Muscle of leg (tissue), 16 donors: ENCODE data around the gene AURKA. TPM values are rescaled to one million over a fixed set of nuclear protein-coding genes. Genes with fewer than 3 reads are reported as not detected.
A peak's percentile ranks its signal among the peaks of the same experiment; 100 is the strongest.

ENCODE experiments used
- DNase-seq: peaks from one replicate; pipeline ENCODE4 v3.0.0; 2013
- H3K27ac ChIP-seq: one replicate; pipeline ENCODE4 v1.5.1; 2013; ENCODE audit warnings: mild to moderate bottlenecking, low read length, control low read depth
- H3K27me3 ChIP-seq: one replicate; pipeline ENCODE4 v1.6.1; 2013; ENCODE audit warnings: low read length; ENCODE audit not compliant: control insufficient read depth, insufficient read depth
- H3K36me3 ChIP-seq: one replicate; pipeline ENCODE4 v1.6.1; 2013; ENCODE audit warnings: low read length; ENCODE audit not compliant: control insufficient read depth, insufficient read depth
- H3K4me1 ChIP-seq: one replicate; pipeline ENCODE4 v1.6.1; 2013; ENCODE audit warnings: low read length; ENCODE audit not compliant: control insufficient read depth, insufficient read depth
- H3K4me3 ChIP-seq: one replicate; pipeline ENCODE4 v1.5.1; 2013; ENCODE audit warnings: low read length, control low read depth
- H3K9me3 ChIP-seq: replicated peaks from 2 replicates; pipeline ENCODE4 v1.6.1; 2013; ENCODE audit warnings: low read depth, low read length; ENCODE audit not compliant: control insufficient read depth
- WGBS: methylation state at CpG from one replicate; pipeline ENCODE4 v1.1.5; 2013; ENCODE audit warnings: missing lambda C conversion rate; ENCODE audit not compliant: insufficient coverage; 5-methylcytosine and 5-hydroxymethylcytosine counted together
- long read RNA-seq, 11 donors: transcript quantifications; one replicate each; lab custom pipeline, GENCODE V29; 2026
- polyA plus RNA-seq, 8 donors: library from polyadenylated mRNA; unstranded; fragments of 120-200 nt; gene quantifications; one replicate each; pipeline versions ENCODE4 v1.2.1 to v1.2.3, GENCODE V29; 2013; ENCODE audit warnings: inconsistent platforms in 1 of 8, low replicate concordance in 1 of 8; ENCODE audit not compliant: insufficient read length in 8 of 8, insufficient read depth in 1 of 8
- total RNA-seq: library from RNA; stranded (reverse); fragments of 120-200 nt; gene quantifications from one replicate; pipeline ENCODE4 v1.2.4, GENCODE V29; 2013

Gene AURKA
- 9.4 TPM for total RNA-seq
- 10 to 100 TPM in 2 of 8 donors, 1 to 10 TPM in 6; 7.0 to 10.5 (median 9.7) TPM for polyA plus RNA-seq
- long read RNA-seq, donor 1, partial matches to known transcripts: 0 of 1 reads
- long read RNA-seq, donor 1, other reads (novel, unspliced or antisense): 0 of 1 reads
- long read RNA-seq, donor 2: 0 reads
- long read RNA-seq, donor 3, partial matches to known transcripts: 0 of 1 reads
- long read RNA-seq, donor 3, other reads (novel, unspliced or antisense): 0 of 1 reads
- long read RNA-seq, donor 4, partial matches to known transcripts: 0 of 1 reads
- long read RNA-seq, donor 4, other reads (novel, unspliced or antisense): 0 of 1 reads
- long read RNA-seq, donor 5, partial matches to known transcripts: 0 of 3 reads
- long read RNA-seq, donor 5, other reads (novel, unspliced or antisense): 0 of 3 reads
- long read RNA-seq, donor 6, partial matches to known transcripts: 0 of 3 reads
- long read RNA-seq, donor 6, other reads (novel, unspliced or antisense): 0 of 3 reads
- long read RNA-seq, donor 7, partial matches to known transcripts: 0 of 1 reads
- long read RNA-seq, donor 7, other reads (novel, unspliced or antisense): 0 of 1 reads
- long read RNA-seq, donor 8, partial matches to known transcripts: 0 of 1 reads
- long read RNA-seq, donor 8, other reads (novel, unspliced or antisense): 0 of 1 reads
- long read RNA-seq, donor 9, partial matches to known transcripts: 0 of 2 reads
- long read RNA-seq, donor 9, other reads (novel, unspliced or antisense): 0 of 2 reads
- long read RNA-seq, donor 10, transcript AURKA-208 (9 exons, 2,114 nt): major isoform, 5 of 6 reads
- long read RNA-seq, donor 10, partial matches to known transcripts: 0 of 6 reads
- long read RNA-seq, donor 10, other reads (novel, unspliced or antisense): 0 of 6 reads
- long read RNA-seq, donor 11, partial matches to known transcripts: 0 of 2 reads
- long read RNA-seq, donor 11, other reads (novel, unspliced or antisense): 0 of 2 reads

DNA sequence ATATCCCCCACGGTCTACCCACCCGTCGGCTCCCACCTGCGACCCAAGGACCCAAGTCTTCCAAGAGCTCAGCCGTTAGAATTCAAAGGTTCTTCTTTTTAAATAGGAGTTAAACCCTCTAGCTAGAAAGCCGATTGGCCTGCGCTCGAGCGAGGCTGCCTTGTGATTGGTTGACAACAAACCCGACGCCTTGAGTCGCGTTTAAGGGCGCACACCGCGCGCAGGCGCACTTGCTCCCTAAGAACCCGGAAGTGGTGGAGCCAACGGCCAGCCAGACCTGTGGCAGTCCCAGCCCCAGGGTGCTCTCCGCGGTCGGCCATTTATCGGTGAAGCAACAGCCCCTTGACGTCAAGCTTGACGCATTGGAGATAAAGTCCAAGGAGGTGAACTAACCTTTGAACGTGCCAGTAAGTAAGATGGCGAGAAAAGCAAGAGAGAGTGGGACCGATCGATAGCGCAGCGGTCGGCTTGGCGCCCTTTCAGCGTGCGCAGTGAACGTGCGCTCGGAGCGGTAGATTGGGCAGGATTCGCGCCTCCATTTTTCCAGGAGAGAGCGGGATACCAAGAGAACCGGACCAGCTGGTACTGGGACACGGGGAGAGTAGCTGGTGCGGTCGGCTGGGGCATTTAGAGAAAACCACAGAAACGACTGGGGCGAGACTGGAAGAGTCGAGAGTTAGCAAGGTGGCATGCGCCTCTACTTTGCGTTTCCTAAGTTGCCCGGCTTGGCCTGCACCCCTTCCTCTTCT, at the start of gene AURKA, which contains the start of gene CSTF1:
TSS of gene AURKA (minus strand) at position 84 of the 749 bp plus-strand sequence. CDS start 4,018 bp downstream, outside the sequence.
TSS of gene CSTF1 (plus strand) at position 514 of the 749 bp plus-strand sequence. CDS start 2,908 bp downstream, outside the sequence.
- H3K27ac ChIP-seq: peak within 1 kb of the TSS; percentile 95
- peak; percentile 100 for DNase-seq
- WGBS: under 1% methylated on average over 53 of the region's 53 CpGs

DNA sequence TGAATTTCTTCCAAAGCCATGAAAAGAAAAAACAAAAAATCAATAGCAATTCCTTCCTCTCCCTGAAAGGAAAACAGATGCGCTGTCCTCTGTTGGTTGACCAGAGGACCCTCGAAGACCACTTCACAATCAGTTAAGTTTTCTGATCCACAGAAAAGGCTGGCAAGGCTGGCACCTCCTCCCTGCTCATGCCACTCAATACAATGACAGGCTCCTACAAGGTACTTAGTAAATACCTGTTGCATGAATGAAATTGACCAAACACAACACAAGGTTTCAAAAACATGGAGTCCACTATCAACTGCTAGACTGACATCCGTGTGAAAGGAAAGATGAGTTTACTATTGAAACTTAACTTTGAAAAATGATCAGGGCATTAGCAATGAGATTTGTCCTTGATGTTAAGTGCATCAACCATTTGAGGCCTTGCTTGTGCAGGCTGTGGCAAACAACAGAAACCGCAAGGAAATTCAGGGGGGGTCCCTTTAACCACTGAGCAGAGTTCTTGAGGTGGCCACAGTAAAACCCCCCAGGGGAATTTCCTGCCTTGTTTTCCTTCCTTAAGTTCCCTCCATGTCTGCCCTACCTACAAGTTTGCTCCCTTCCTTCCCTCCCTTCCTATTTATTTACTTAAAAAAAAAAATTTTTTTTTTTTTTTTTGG, 48.5 kb upstream of the AURKA start:
- no peaks in the 10 kb centered on the region for H3K36me3 ChIP-seq
- peak overlapping the region; percentile 85 for H3K27ac ChIP-seq
- H3K4me3 ChIP-seq: no peak overlapping the region
- 66% methylated on average over 3 of the region's 4 CpGs for WGBS
- no peaks in the 10 kb centered on the region for H3K27me3 ChIP-seq
- H3K9me3 ChIP-seq: no peaks in the 10 kb centered on the region
- peaks cover 58% of the 10 kb centered on the region for H3K4me1 ChIP-seq
- no peak for DNase-seq

More for the DNA sequence above, at the start of gene AURKA, which contains the start of gene CSTF1:
- H3K36me3 ChIP-seq: peaks cover 30% of the 10 kb centered on the region
- peaks cover 14% of the 10 kb centered on the region for H3K4me1 ChIP-seq
- H3K27me3 ChIP-seq: no peaks in the 10 kb centered on the region
- peak within 1 kb of the TSS; percentile 71 for H3K4me3 ChIP-seq
- no peaks in the 10 kb centered on the region for H3K9me3 ChIP-seq

DNA sequence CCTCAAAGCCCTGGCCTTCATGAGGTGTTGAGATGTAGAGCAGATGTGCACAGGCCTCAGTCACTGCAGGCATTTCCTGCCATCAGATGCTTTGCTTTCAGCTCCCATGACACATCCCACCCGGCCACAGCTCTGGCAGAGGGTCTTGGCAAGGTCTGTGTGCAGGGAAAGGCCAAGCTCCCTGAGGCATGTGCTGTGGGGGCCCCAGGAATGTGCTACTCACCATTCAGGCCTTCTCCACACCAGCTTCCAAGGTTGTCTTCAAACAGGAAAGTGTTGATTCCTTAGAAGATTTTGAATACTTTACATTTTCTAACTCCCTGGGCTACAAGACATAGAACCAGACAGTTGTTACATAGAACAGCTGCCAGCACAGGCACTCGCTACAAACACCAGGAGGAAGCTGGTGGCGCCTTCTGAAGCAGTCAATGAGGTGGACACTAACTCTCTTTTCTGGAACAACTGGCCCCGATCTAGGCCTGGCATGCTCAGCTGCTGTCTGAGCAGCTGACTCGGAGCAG, 47.8 kb upstream of the AURKA start:
- DNase-seq: peak; percentile 85
- H3K27ac ChIP-seq: peak overlapping the region; percentile 85
- WGBS: 29% methylated on average over 4 of the region's 5 CpGs

DNA sequence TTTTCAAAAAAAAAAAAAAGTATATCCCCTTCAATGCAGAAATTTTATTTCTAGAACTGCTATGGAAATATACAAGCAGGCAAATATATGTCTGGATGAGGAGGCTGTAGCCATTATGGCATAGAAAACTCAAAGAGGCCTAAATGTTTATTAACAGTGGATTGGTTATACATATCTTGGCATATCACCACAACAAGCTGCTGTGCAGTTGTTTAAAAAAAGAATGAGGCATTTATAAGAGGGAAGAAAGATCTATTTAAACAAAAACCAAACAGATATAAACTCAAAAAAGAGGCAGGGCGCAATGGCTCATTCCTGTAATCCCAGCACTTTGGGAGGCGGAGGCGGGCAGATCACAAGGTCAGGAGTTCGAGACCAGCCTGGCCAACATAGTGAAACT, 46.3 kb upstream of the AURKA start:
- 96% methylated on average over 4 of the region's 4 CpGs for WGBS
- Histone ChIP-seq H3K9me3 (no peaks in the 10 kb centered on the region), H3K4me1 (peaks cover 50% of the 10 kb centered on the region)

More for the DNA sequence above, 47.8 kb upstream of the AURKA start:
- Histone ChIP-seq H3K36me3 (no peaks in the 10 kb centered on the region), H3K27me3 (no peaks in the 10 kb centered on the region), H3K4me3 (no peak overlapping the region), H3K9me3 (no peaks in the 10 kb centered on the region), H3K4me1 (peaks cover 58% of the 10 kb centered on the region)

DNA sequence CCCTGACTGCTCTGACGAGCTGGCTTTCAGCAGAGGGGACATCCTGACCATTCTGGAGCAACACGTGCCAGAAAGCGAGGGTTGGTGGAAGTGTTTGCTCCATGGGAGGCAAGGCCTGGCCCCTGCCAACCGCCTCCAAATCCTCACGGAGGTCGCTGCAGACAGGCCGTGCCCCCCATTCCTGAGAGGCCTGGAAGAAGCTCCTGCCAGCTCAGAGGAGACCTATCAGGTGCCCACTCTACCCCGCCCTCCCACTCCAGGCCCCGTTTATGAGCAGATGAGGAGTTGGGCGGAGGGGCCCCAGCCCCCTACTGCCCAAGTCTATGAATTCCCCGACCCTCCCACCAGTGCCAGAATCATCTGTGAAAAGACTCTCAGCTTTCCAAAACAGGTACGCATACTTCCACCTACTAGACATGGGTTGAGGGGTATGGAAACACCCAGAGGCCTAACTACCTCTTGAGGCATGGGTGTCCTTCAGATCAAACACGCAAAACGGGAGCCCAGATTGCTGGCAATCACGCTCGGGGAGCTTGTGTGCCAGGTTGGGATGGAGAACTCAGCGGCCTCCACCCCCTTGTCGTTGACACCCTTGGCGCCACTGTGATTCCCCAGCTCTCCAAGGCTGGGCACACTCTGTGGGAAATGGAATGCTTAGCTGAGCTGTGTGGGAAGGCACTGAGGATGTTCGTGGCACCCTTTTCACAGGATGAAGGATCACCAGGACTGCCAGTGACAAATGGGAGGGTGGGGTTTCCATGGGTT, 45.4 kb upstream of the AURKA start:
- Histone ChIP-seq H3K27ac (no peak overlapping the region), H3K27me3 (no peaks in the 10 kb centered on the region), H3K36me3 (no peaks in the 10 kb centered on the region), H3K4me1 (peaks cover 49% of the 10 kb centered on the region), H3K9me3 (no peaks in the 10 kb centered on the region), H3K4me3 (no peak overlapping the region)
- WGBS: 90% methylated on average over 11 of the region's 20 CpGs
- no peak for DNase-seq

More for the DNA sequence above, 46.3 kb upstream of the AURKA start:
- Histone ChIP-seq H3K27me3 (no peaks in the 10 kb centered on the region), H3K36me3 (no peaks in the 10 kb centered on the region), H3K27ac (no peak overlapping the region), H3K4me3 (no peak overlapping the region)
- DNase-seq: no peak

DNA sequence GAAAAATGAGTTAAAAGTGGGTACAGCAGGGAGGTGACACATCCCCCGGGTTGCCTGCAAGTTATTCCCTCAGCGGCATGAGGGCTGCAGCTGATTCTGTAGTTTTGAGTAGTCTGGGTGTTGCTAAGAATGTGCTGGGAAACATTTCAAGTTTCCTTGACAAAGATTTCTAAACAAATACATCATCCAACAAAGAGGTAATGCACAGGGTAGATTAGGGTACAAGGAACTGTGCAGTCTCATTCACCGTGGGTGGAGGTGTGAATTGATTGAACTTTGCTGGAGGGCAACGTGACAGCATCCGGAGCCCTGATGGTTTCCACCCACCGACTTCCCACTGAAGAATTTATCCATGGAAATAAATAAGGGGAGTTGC, 41.9 kb upstream of the AURKA start:
- H3K27me3 ChIP-seq: no peaks in the 10 kb centered on the region
- peak; percentile 72 for DNase-seq
- H3K27ac ChIP-seq: peak overlapping the region; percentile 47
- H3K36me3 ChIP-seq: no peaks in the 10 kb centered on the region
- 20% methylated on average over 1 of the region's 6 CpGs for whole genome bisulfite sequencing
- peaks cover 30% of the 10 kb centered on the region for H3K4me1 ChIP-seq
- H3K9me3 ChIP-seq: no peaks in the 10 kb centered on the region
- no peak overlapping the region for H3K4me3 ChIP-seq

DNA sequence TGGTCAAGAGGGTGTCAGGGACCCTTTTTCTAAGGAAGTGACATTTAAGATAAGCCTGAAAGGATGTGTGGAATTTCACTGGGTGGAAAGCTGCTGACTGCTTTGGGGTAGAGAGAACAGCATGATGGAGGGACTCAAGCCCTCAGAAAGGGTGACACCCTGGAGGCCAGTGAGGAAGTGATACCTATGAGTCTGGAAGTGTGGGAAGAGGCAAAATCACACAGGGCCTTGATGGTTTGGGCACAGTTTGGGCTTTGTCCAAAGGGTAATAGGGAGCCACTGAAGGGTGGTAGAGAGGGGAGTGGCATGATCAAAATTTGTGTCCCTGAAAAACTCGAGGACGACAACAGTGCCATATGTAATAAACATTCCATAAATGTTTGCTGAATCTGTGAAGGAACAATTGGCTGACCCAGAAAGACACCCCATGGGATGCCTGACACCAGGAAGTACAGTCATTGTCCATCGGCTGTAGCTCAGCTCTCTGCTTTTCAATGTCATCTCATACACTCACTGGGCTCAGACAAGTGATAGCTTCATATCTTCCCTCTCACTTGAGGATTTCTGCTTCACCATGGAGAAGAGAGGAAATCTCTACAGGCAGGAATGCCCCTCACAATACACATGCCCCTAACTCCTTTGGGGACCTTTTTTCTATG, 41.3 kb upstream of the AURKA start:
- Histone ChIP-seq H3K27me3 (no peaks in the 10 kb centered on the region), H3K4me1 (peaks cover 32% of the 10 kb centered on the region), H3K9me3 (no peaks in the 10 kb centered on the region), H3K36me3 (no peaks in the 10 kb centered on the region), H3K4me3 (no peak overlapping the region), H3K27ac (peak overlapping the region; percentile 47)
- DNase-seq: no peak
- 50% methylated on average over 1 of the region's 3 CpGs for WGBS

DNA sequence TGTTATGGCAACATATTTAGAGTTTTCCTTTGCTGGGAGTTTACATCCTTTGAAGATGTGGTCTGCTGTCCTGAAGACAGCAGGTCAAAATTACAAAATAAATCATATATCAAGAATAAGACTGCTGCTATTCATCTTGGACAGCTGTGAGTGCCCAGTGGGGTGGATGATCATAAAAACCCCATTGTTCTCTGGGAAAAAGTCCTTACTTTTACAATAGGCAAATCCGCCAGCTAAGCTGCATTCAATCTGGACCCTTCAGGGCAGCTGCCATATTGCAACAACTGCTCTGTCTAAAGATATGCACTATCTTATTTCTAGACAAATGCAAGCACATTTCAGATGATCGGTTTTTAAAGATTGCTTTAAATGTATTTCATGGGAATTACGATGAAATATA, 39.5 kb upstream of the AURKA start:
- Histone ChIP-seq H3K4me3 (no peak overlapping the region), H3K27me3 (no peaks in the 10 kb centered on the region), H3K9me3 (no peaks in the 10 kb centered on the region), H3K4me1 (peaks cover 28% of the 10 kb centered on the region), H3K36me3 (no peaks in the 10 kb centered on the region), H3K27ac (no peak overlapping the region)
- WGBS: no CpG with 5 or more reads among the region's 3 CpGs
- DNase-seq: no peak
